HEK293 (cell line): ENCODE results near the gene IL15.

Experiments used
- CTCF ChIA-PET: fragments of 350-600 bp; formaldehyde crosslinking; extraction: SDS; loops from one replicate; lab custom pipeline; 2021; ENCODE audit warnings: antibody characterized with exemption; lab: Yijun Ruan, JAX
- POLR2A ChIA-PET: fragments of 300-600 bp; formaldehyde crosslinking; extraction: SDS; loops from one replicate; lab custom pipeline; 2020; ENCODE audit warnings: antibody characterized with exemption, inconsistent platforms; lab: Yijun Ruan, JAX
- H3K27ac ChIP-seq: fragments of 200-500 bp; sonication (Bioruptor generic); 2 replicates; pipeline ENCODE4 v1.5.1; 2014; ENCODE audit warnings: low read depth, low read length, control low read depth, inconsistent platforms; ENCODE audit errors: extremely low read depth
- H3K36me3 ChIP-seq, 2 experiments: fragments of 200-500 bp in 1 of 2; sonication (Bioruptor generic) in 1 of 2; 1 replicate in 1 of 2; 2 replicates in 1 of 2; pipeline ENCODE4 v1.5.1; 2014 to 2017; ENCODE audit warnings: inconsistent platforms in 2 of 2, low read length in 2 of 2; ENCODE audit not compliant: control insufficient read depth in 2 of 2, insufficient read depth in 1 of 2
- H3K4me1 ChIP-seq: fragments of 200-500 bp; sonication (Bioruptor generic); 2 replicates; pipeline ENCODE4 v1.5.1; 2014; ENCODE audit warnings: mild to moderate bottlenecking, low read length, inconsistent platforms; ENCODE audit not compliant: control insufficient read depth, insufficient read depth
- H3K4me3 ChIP-seq: 2 replicates; pipeline ENCODE4 v1.5.1; 2011; ENCODE audit warnings: low read depth, mild to moderate bottlenecking, control low read depth, low read length, moderate library complexity
- H3K9me3 ChIP-seq: fragments of 200-500 bp; sonication (Bioruptor generic); 2 replicates; pipeline ENCODE4 v1.5.1; 2014; ENCODE audit warnings: low read depth, low read length, inconsistent platforms; ENCODE audit not compliant: control insufficient read depth, insufficient read depth
- BCL11A ChIP-seq: fragments of 450-650 bp; formaldehyde crosslinking; IDR thresholded peaks from 2 replicates; pipeline ENCODE4 v1.5.1; 2016; ENCODE audit warnings: low read depth, missing biosample characterization, missing genetic modification characterization
- GLI2 ChIP-seq: fragments of 450-650 bp; formaldehyde crosslinking; IDR thresholded peaks from 2 replicates; pipeline ENCODE4; 2017; ENCODE audit warnings: missing biosample characterization, missing genetic modification characterization, low read depth, borderline replicate concordance
- GLIS2 ChIP-seq: fragments of 450-650 bp; formaldehyde crosslinking; IDR thresholded peaks from 2 replicates; pipeline ENCODE4 v1.5.1; 2016; ENCODE audit warnings: missing biosample characterization, missing genetic modification characterization
- KLF17 ChIP-seq: fragments of 450-650 bp; formaldehyde crosslinking; IDR thresholded peaks from 2 replicates; pipeline ENCODE4 v1.5.1; 2016; ENCODE audit warnings: missing biosample characterization, missing genetic modification characterization
- KLF7 ChIP-seq: fragments of 450-650 bp; formaldehyde crosslinking; IDR thresholded peaks from 2 replicates; pipeline ENCODE4 v1.5.1; 2016; ENCODE audit warnings: missing biosample characterization, missing genetic modification characterization, borderline replicate concordance
- PBX3 ChIP-seq: sonication (generic); formaldehyde crosslinking; IDR thresholded peaks from 2 replicates; pipeline ENCODE4 v1.8.1; 2022; ENCODE audit warnings: mild to moderate bottlenecking, moderate library complexity, missing genetic modification reagents
- RBAK ChIP-seq: fragments of 450-650 bp; formaldehyde crosslinking; IDR thresholded peaks from 2 replicates; pipeline ENCODE4 v1.5.1; 2016; ENCODE audit warnings: missing biosample characterization, missing genetic modification characterization
- REST ChIP-seq: fragments of 450-650 bp; formaldehyde crosslinking; IDR thresholded peaks from 2 replicates; pipeline ENCODE4 v1.5.1; 2016; ENCODE audit warnings: missing biosample characterization, missing genetic modification characterization
- SCRT2 ChIP-seq: fragments of 450-650 bp; formaldehyde crosslinking; IDR thresholded peaks from 2 replicates; pipeline ENCODE4 v1.5.1; 2016; ENCODE audit warnings: missing biosample characterization, missing genetic modification characterization
- SP2 ChIP-seq: fragments of 450-650 bp; formaldehyde crosslinking; IDR thresholded peaks from 2 replicates; pipeline ENCODE4 v1.5.1; 2016; ENCODE audit warnings: missing biosample characterization, missing genetic modification characterization
- ZEB2 ChIP-seq: fragments of 450-650 bp; formaldehyde crosslinking; IDR thresholded peaks from 2 replicates; pipeline ENCODE4 v1.5.1; 2016; ENCODE audit warnings: missing biosample characterization, missing genetic modification characterization
- ZFP41 ChIP-seq: fragments of 450-650 bp; formaldehyde crosslinking; IDR thresholded peaks from 2 replicates; pipeline ENCODE4 v1.5.1; 2016; ENCODE audit warnings: missing biosample characterization, missing genetic modification characterization, borderline replicate concordance
- ZNF174 ChIP-seq: fragments of 450-650 bp; formaldehyde crosslinking; IDR thresholded peaks from 2 replicates; pipeline ENCODE4 v1.5.0; 2017; ENCODE audit warnings: missing biosample characterization, mild to moderate bottlenecking, missing genetic modification characterization
- ZNF202 ChIP-seq: fragments of 450-650 bp; formaldehyde crosslinking; IDR thresholded peaks from 2 replicates; pipeline ENCODE4 v1.5.1; 2016; ENCODE audit warnings: missing biosample characterization, missing genetic modification characterization, borderline replicate concordance
- ZNF266 ChIP-seq: fragments of 450-650 bp; formaldehyde crosslinking; IDR thresholded peaks from 2 replicates; pipeline ENCODE4 v1.5.1; 2016; ENCODE audit warnings: missing biosample characterization, missing genetic modification characterization, low read depth
- ZNF280C ChIP-seq: fragments of 450-650 bp; formaldehyde crosslinking; IDR thresholded peaks from 2 replicates; pipeline ENCODE4 v1.5.1; 2016; ENCODE audit warnings: missing biosample characterization, missing genetic modification characterization
- ZNF513 ChIP-seq: fragments of 450-650 bp; IDR thresholded peaks from 2 replicates; pipeline ENCODE4 v1.5.1; 2018; ENCODE audit warnings: missing biosample characterization, missing genetic modification characterization
- ZNF596 ChIP-seq: fragments of 450-650 bp; IDR thresholded peaks from 2 replicates; pipeline ENCODE4 v1.5.0; 2018; ENCODE audit warnings: missing biosample characterization, mild to moderate bottlenecking, missing genetic modification characterization, moderate library complexity
- ZNF639 ChIP-seq: fragments of 450-650 bp; formaldehyde crosslinking; IDR thresholded peaks from 2 replicates; pipeline ENCODE4 v1.5.1; 2016; ENCODE audit warnings: missing biosample characterization, missing genetic modification characterization
- ZNF704 ChIP-seq: fragments of 450-650 bp; formaldehyde crosslinking; IDR thresholded peaks from 2 replicates; pipeline ENCODE4 v1.5.1; 2016; ENCODE audit warnings: missing biosample characterization, missing genetic modification characterization
- ZNF777 ChIP-seq: fragments of 450-650 bp; formaldehyde crosslinking; IDR thresholded peaks from 2 replicates; pipeline ENCODE4 v1.5.1; 2017; ENCODE audit warnings: missing biosample characterization, missing genetic modification characterization, borderline replicate concordance
- ZNF830 ChIP-seq: fragments of 450-650 bp; IDR thresholded peaks from 2 replicates; pipeline ENCODE4 v1.5.0; 2018; ENCODE audit warnings: missing biosample characterization, missing genetic modification characterization, low read depth, mild to moderate bottlenecking, moderate library complexity

The IL15 gene

GRCh38 chr4:141721174-141721573, 84.8 kb downstream of the IL15 start (continued):
- TF ChIP-seq ZNF639 (tag by site-specific recombination) (no peak), ZNF202 (tag by site-specific recombination) (no peak), ZFP41 (tag by site-specific recombination) (no peak), GLI2 (tag by site-specific recombination) (no peak)

GRCh38 chr4:141724646-141725045, 88.3 kb downstream of the IL15 start:
- H3K9me3 ChIP-seq = no peaks in the 10 kb centered on the region
- H3K36me3 ChIP-seq = no peaks in the 10 kb centered on the region
- H3K4me1 ChIP-seq = no peaks in the 10 kb centered on the region
- H3K4me3 ChIP-seq = no peak overlapping the region
- CTCF ChIA-PET = no interaction called here
- TF ChIP-seq ZNF596 (tag by site-specific recombination) (no peak), BCL11A (tag by site-specific recombination) (no peak), ZNF174 (tag by site-specific recombination) (no peak), PBX3 (CRISPR knock-in tag) (no peak), KLF7 (tag by site-specific recombination) (no peak), SP2 (tag by site-specific recombination) (no peak), GLIS2 (tag by site-specific recombination) (no peak), ZNF704 (tag by site-specific recombination) (no peak)
- no peak overlapping the region for H3K27ac ChIP-seq
- POLR2A ChIA-PET = no interaction called here

GRCh38 chr4:141727420-141727819, 91.0 kb downstream of the IL15 start:
- Histone ChIP-seq H3K27ac (no peak overlapping the region), H3K4me3 (no peak overlapping the region), H3K36me3 (no peaks in the 10 kb centered on the region), H3K9me3 (no peaks in the 10 kb centered on the region), H3K4me1 (no peaks in the 10 kb centered on the region)
- CTCF ChIA-PET = no interaction called here
- POLR2A ChIA-PET = no interaction called here
- TF ChIP-seq SCRT2 (tag by site-specific recombination) = no peak
- TF ChIP-seq ZNF830 (tag by site-specific recombination) = no peak
- no peak for TF ChIP-seq ZNF777 (tag by site-specific recombination)
- no peak for TF ChIP-seq ZEB2 (tag by site-specific recombination)
- TF ChIP-seq ZNF513 (tag by site-specific recombination) = no peak
- no peak for TF ChIP-seq RBAK (tag by site-specific recombination)
- no peak for TF ChIP-seq ZNF266 (tag by site-specific recombination)
- no peak for TF ChIP-seq REST
- TF ChIP-seq KLF17 (tag by site-specific recombination) = no peak
- no peak for TF ChIP-seq ZNF280C (tag by site-specific recombination)
